Astrocyte (in vitro differentiated cells and primary cell): ENCODE results near the gene EFCAB6.

Experiments
- EZH2 ChIP-seq: IDR thresholded peaks from 2 replicates; pipeline ENCODE4 v1.6.1; 2012; ENCODE audit warnings: mild to moderate bottlenecking, low read length, inconsistent platforms; ENCODE audit not compliant: insufficient read depth
- TF ChIP-seq, protein P1 (sequence below): IDR thresholded peaks from 2 replicates; pipeline ENCODE4 v1.5.1; 2011; ENCODE audit warnings: low read depth, mild to moderate bottlenecking, inconsistent platforms, low read length, moderate library complexity; ENCODE audit not compliant: insufficient read depth

DNA sequence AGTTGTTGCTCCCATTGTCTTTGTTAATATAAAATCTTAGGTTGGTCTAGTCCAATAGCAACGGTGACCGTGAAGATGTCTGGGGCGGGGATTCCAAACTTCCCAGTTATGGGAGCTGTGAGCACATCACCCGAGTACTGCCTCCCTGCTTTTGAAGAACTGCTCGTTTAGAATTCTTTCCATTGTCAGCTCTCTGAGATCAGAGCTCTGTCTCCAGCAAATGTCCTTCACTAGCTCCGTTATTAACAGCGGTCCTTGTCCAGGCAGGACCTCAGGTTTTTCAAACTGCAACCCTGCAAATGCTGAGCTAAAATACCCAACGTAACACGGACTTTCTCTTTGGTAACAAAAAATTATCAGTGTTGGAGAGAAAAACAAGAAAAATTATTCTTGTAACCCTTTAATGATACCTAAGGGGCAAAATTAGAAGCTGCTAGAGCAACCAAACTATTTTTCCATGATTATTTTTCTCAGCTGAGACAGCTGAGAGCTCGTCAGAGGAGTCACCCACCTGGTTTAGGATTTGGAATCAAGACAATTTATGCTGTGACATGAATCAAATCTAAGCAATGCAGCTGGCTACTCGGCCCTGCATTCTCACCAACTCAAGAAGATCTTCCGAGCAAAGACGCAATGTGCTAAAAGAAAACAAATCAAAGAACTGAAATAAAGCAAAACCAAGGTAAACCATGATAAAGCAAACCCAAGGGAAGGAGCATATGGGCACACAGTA, 15.1 kb upstream of the EFCAB6 start:
- TF ChIP-seq, protein P1, sequence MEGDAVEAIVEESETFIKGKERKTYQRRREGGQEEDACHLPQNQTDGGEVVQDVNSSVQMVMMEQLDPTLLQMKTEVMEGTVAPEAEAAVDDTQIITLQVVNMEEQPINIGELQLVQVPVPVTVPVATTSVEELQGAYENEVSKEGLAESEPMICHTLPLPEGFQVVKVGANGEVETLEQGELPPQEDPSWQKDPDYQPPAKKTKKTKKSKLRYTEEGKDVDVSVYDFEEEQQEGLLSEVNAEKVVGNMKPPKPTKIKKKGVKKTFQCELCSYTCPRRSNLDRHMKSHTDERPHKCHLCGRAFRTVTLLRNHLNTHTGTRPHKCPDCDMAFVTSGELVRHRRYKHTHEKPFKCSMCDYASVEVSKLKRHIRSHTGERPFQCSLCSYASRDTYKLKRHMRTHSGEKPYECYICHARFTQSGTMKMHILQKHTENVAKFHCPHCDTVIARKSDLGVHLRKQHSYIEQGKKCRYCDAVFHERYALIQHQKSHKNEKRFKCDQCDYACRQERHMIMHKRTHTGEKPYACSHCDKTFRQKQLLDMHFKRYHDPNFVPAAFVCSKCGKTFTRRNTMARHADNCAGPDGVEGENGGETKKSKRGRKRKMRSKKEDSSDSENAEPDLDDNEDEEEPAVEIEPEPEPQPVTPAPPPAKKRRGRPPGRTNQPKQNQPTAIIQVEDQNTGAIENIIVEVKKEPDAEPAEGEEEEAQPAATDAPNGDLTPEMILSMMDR = no peak
- TF ChIP-seq EZH2 = no peak
